HG03442 (cell line): ENCODE results near the gene FABP1.

Experiments used
- ATAC-seq: cut with Tn5 transposase; IDR thresholded peaks from one replicate; pipeline ENCODE4 v1.9.1; 2021; ENCODE audit warnings: mild to moderate bottlenecking, moderate library complexity; ENCODE audit not compliant: unreplicated experiment

FABP1 gene

GRCh38 chr2:88127888-88128653 lies at the start of gene FABP1:
TSS of gene FABP1 (minus strand) at chr2:88128062. CDS start at chr2:88128017, 45 bp downstream.
- ATAC-seq: no peak

DNA sequence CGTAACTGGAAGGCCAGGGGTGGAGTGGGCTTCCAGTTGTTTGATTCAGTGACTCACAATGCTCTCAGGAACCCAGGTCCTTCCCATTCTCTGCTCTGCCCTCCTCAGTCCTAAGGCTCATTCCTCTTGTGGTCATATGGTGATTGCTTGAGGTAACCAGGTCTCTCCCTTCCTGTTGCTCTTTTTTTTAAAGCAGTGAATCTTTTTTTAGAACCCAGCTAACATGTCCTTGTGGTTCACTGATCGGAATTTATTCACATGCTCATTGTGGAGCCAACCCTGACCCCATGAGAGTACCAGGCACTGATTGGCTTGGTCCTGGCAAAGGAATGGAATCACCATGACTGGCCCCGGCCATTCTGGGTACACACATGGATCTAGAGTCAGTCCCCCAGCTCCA lies 49.7 kb upstream of the FABP1 start:
- no peak for ATAC-seq

- no peak for ATAC-seq
Measured at GRCh38 chr2:88176352-88176984, 48.6 kb upstream of the FABP1 start.

DNA sequence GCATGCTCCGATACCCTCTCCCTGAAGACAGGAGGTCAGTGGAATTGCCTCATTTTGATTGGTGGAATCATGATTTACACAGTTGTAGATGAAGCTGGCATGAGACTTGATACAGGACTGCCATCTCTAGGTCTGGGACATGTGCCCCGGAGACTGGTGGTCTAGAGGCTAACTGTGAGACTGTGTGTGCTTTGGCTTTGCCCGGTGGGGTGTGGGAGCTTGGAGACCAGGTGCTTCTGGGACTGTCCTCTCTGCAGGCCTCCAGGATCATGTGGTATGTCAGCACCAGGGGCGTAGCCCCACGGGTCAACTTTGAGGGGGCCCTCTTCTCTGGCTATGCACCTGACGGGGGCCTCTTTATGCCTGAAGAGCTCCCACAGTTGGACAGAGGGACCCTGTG lies 45.0 kb upstream of the FABP1 start:
- no peak for ATAC-seq

DNA sequence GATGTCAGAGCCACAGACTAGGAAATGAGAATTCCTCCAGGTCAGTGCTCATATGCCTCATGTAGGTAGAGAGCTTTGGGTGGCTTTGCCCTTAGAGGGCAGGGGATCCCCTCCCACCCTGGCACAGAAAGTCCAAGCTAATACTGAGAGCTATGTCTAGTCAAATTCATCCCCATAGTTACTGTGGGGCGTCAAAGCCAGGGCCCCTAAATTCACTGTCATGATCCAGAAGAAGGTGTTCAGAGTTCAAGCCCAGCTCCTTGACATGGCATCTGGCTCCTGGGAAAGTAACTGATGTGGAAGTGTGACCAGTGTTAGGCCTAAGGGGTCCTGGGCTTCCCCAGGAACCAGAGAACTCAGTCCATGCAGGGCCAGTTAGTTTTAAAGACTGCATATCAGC lies 44.1 kb upstream of the FABP1 start:
- ATAC-seq: no peak

DNA sequence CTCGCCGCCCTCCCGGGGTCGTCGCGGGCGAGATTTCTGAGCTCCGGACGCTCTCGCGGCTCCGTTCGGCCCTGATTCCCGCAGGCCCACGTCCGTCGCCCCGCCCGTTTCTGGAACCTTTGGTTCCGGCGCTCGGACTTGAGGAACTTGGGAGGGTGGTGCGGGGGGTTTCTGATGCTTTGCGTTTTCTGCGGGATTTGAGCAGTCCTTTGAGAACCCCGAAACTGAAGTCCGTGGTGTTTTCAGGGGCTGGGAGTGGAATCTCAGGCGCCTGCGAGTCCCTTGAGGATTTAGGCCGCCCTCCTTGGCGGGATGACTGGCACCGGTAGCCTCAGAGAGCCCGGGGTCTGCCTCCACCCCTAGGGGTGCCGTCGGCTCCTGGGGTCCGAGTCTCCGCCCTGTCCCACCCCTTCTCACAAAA lies 42.6 kb upstream of the FABP1 start:
- peak; percentile 30 for ATAC-seq

DNA sequence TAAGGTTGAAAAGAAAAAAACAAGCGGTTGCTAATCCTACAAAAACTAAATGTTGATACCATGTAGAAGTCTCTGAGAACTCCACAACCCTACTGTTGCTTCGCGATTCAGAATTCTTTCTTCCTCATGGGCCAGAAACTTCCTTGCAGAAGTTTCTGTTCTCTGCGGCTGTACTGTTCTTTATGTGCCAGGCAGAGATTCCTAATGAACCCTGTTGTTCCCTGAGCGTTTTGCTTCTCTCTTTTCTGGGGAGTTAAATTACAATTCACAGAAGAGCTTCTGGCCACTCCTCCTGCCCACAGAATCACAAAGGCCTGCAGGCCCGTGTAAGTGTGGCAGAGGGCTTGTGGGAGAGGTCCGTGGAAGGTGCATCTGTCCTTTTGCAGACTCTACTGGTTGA lies 40.5 kb upstream of the FABP1 start:
- ATAC-seq: no peak

DNA sequence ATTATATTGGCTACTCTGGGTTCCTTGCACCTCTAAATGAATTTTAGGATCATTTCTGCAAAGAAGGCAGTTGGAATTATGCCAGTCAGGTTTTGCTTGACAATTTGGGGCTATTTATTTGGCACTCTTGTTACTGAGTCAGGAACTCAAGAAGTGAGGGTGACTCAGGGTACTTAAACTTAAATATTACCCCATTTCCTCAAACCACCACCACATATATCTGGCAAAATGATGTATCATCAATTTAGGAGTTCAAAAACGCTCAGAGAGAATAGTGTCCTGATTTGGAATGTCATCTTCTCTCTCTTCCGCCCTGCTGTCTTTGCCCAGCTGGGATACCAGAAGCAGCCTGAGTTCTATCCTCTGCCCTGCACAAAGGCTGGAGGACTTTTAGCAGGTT lies 39.9 kb upstream of the FABP1 start:
- no peak for ATAC-seq

- no peak for ATAC-seq
Measured at GRCh38 chr2:88165332-88166003, 37.6 kb upstream of the FABP1 start.

DNA sequence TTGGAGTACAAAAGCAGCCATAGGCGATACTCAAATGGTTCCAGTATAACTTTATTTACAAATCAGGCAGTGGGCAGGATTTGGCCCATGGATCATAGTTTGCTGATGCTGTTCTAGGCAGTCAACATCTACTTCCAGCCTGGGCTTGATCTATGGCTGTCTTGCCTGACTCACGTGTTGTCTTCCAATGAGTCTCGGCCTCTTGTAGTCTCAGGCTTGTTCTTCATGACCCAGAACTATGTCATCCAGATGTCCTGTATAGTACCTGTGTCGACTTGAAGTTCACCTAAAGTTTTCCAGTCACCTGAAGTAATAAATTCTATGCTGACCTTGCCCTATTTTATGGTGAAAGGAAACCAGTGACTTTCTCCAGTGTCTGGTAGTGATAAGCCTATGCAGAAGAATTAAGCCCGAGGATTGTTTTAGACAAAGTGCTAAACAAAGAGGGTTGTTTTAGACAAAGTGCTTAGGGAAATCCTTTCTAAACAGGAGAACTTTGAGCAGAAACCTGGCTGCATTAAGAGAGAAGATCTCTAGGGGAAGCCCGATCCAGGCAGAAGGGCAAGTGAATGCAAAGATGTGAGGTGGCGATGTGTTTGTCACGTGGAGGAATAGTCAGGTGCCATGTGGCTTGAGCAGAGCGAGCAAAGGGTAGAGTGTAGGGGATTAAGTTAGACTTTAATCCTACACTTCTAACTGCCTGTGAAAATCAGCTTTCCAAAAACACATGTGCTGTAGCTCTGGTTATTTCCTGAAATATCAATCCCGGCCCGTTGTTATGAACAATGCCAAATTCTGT lies 33.8 kb upstream of the FABP1 start:
- ATAC-seq: no peak

DNA sequence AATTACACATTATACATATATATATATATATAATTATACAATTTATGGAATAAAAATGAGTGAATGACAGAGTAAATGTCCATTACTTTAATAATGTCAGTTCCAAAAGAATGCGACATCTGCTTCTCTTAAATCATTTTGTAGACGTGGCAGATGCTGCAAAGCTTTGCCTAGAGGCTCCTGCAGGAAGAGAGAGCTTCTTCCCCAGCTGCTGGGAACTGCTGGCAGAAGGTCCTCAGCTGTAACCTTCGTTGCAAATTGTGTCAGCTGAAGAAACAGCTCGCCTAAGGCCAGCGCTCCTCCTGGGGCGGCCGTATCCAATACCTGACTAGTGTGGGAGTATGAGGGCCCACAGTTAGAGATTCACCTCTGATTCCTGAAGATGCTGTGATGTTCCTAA lies 32.7 kb upstream of the FABP1 start:
- ATAC-seq: no peak

- ATAC-seq: no peak
Measured at GRCh38 chr2:88159955-88160415, 32.1 kb upstream of the FABP1 start.

DNA sequence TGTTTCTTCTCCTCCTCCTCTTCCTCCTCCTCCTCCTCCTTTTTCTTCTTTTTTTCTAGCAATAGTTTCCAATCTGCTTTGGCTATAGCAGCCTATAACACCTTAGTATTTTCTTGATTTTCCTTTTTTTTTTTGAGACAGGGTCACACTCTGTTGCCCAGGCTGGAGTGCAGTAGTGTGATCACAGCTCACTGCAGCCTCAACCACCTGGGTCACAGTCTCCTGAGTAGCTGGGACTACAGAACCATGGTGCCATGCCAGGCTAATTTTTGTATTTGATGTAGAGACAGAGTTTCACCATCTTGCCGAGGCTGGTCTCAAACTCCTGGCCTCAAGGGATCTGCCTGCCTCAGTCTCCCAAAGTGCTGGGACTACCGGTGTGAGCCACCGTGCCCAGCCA lies 31.6 kb upstream of the FABP1 start:
- no peak for ATAC-seq

DNA sequence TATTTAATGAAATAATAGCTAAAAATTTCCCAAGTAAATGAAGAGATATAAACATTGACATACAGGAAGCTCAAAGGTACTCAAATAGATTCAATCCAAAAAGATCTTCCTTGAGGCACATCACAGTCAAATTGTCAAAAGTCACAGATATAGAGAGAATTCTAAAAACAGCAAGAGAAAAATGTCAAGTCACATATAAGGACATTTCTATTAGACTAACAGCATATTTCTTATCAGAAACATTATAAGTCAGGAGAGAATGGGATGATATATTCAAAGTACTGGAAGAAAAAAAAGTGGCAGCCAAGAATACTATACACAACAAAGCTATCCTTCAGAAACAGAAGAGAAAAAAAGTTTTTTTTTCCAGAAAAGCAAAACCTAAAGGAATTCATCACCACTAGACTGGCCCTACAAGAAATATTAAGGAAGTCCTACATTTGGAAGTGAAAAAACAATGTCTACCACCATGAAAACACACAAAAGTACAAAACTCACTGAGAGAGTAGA lies 21.1 kb upstream of the FABP1 start:
- no peak for ATAC-seq

GRCh38 chr2:88147145-88147544 lies 19.3 kb upstream of the FABP1 start:
- ATAC-seq: no peak

DNA sequence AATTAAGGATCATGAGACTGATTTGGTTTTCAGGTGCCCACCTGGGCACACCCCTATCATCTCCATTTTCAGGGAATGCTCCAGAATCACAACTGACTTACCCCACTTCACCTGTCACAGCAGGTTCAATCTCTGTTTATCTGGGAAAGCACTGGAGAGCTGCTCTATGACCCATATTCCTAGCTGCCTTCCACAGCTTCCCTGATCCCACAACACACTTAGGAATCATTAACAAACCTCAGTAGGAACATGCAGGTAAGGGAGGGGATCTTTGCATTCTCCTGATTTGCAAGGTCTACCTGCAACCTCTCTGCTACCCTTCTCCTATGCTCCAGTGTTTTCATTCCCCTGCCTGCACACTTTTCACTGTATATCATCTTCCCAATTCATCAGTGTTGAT lies 18.7 kb upstream of the FABP1 start:
- ATAC-seq: no peak

GRCh38 chr2:88144914-88145497 lies 17.1 kb upstream of the FABP1 start:
- no peak for ATAC-seq

DNA sequence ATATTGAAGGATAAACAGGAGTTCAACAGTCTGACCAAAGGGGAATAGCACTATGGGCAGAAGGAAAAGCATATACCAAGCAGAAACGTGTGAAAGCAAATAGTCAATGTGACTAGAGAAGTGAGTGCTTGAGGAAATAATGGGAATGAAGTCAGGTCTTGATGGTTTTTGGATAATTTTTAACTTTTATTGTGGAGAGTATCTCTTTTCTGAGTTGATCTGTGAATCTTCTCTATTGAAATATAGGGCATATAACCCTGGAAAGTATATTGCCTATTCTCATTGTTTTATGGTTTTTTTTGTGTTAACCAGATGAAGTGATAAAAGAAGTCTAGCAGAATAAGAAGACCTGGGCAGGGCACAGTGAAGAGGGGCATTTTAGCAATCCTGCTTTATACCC lies 16.4 kb upstream of the FABP1 start:
- no peak for ATAC-seq

DNA sequence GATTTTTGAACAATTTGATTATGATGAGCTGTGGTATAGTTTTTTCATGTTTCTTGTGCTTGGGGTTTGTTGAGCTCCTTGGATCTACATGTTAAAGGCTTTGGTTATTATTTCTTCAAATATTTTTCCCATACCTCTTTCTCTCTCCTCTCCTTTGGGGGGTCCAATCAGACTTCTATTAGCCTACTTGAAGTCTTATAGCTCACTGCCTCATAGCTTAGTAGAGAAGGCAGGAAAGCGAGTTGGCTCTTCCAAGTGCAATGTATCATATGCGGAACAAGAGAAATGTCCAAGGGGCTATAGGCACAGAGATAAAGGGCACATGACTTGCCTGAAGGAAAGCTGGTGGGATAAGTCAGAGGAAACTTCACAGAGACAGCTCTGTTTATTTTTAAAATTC lies 14.1 kb upstream of the FABP1 start:
- ATAC-seq: no peak

- ATAC-seq: no peak
Measured at GRCh38 chr2:88139804-88140203, 11.9 kb upstream of the FABP1 start.
